HCT116 (cell line): ENCODE data around the gene CCDC15. TPM values are rescaled to one million over a fixed set of nuclear protein-coding genes. Genes with fewer than 3 reads are reported as not detected.

Experiments
- ATAC-seq: fragments of 200-7000 bp; cut with Tn5 transposase; 2 replicates; pipeline ENCODE4 v1.9.1; 2020; ENCODE audit warnings: mild to moderate bottlenecking, moderate library complexity
- BruUV-seq: library from RNA; stranded (reverse); fragments of 400-500 nt; replicated peaks from 2 replicates; lab custom pipeline; 2021; lab: Mats Ljungman, UMichigan
- CTCF ChIA-PET: fragments of 300-600 bp; sonication (Branson Sonifier 250); formaldehyde crosslinking; loops from one replicate; lab custom pipeline; 2021; ENCODE audit warnings: antibody characterized with exemption; lab: Charles Lee
- POLR2A ChIA-PET: fragments of 300-600, 350-600 bp; sonication (Branson Sonifier 250); formaldehyde crosslinking; loops from one replicate; lab custom pipeline; 2021; ENCODE audit warnings: antibody characterized with exemption; lab: Charles Lee
- RAD21 ChIA-PET, 2 experiments: fragments of 300-600 bp; sonication (Branson Sonifier 250); formaldehyde crosslinking; loops; one replicate each; lab custom pipeline; 2023; ENCODE audit warnings: low total read pairs in 2 of 2; ENCODE audit not compliant: uncharacterized antibody in 2 of 2, unreplicated experiment in 2 of 2, low non-redundant PET in 1 of 2; lab: Charles Lee
- DNase-seq: peaks from one replicate; pipeline ENCODE4 v3.0.0-alpha.2; 2010; ENCODE audit warnings: low read depth, low spot score
- H2AFZ ChIP-seq: fragments of 200-600 bp; shearing (Covaris generic), sonication (generic); 2 replicates; pipeline ENCODE4 v1.6.1; 2017; ENCODE audit warnings: low read depth, mixed run types, mixed read lengths, antibody characterized with exemption, low read length; ENCODE audit not compliant: poor library complexity, severe bottlenecking
- H3K27ac ChIP-seq: 2 replicates; pipeline ENCODE4 v1.5.1; 2012; ENCODE audit warnings: low read depth, low read length
- H3K27me3 ChIP-seq: fragments of 200-600 bp; sonication (generic); 2 replicates; pipeline ENCODE4 v1.6.1; 2016; ENCODE audit warnings: mixed run types, low read length, mixed read lengths; ENCODE audit not compliant: insufficient read depth
- H3K36me3 ChIP-seq, 2 experiments: fragments of 200-500 bp in 1 of 2; fragments of 200-600 bp in 1 of 2; sonication (Bioruptor generic) in 1 of 2; sonication (generic) in 1 of 2; 2 replicates each; pipeline versions ENCODE4 v1.5.1 to v1.6.1; 2014 to 2016; ENCODE audit warnings: low read length in 2 of 2, inconsistent platforms in 1 of 2, mixed read lengths in 1 of 2, mixed run types in 1 of 2; ENCODE audit not compliant: insufficient read depth in 2 of 2, control insufficient read depth in 1 of 2
- H3K4me1 ChIP-seq, 2 experiments: fragments of 200-600 bp in 1 of 2; sonication (generic) in 1 of 2; 2 replicates each; pipeline versions ENCODE4 v1.5.1 to v1.6.1; 2012 to 2017; ENCODE audit warnings: low read length in 2 of 2, inconsistent platforms in 1 of 2, mild to moderate bottlenecking in 1 of 2, mixed read lengths in 1 of 2, mixed run types in 1 of 2, moderate library complexity in 1 of 2; ENCODE audit not compliant: insufficient read depth in 2 of 2, control insufficient read depth in 1 of 2
- H3K4me2 ChIP-seq: fragments of 200-600 bp; sonication (generic); 2 replicates; pipeline ENCODE4 v1.6.1; 2017; ENCODE audit warnings: mixed run types, low read length, mixed read lengths
- H3K4me3 ChIP-seq, 2 experiments: fragments of 200-600 bp in 1 of 2; sonication (generic) in 1 of 2; replicated peaks in 1 of 2; 2 replicates each; pipeline ENCODE4 v1.5.1; 2011 to 2016; ENCODE audit warnings: low read length in 2 of 2, control low read depth in 1 of 2, low read depth in 1 of 2, mild to moderate bottlenecking in 1 of 2, mixed read lengths in 1 of 2, mixed run types in 1 of 2
- H3K79me2 ChIP-seq: fragments of 200-600 bp; sonication (generic); 2 replicates; pipeline ENCODE4 v1.6.1; 2017; ENCODE audit warnings: mild to moderate bottlenecking, mixed run types, low read length, moderate library complexity, mixed read lengths; ENCODE audit not compliant: insufficient read depth
- H3K9ac ChIP-seq: fragments of 200-600 bp; sonication (generic); 2 replicates; pipeline ENCODE4 v1.6.1; 2016; ENCODE audit warnings: low read length, mixed read lengths
- H3K9me2 ChIP-seq: fragments of 200-600 bp; sonication (generic), shearing (Covaris generic); 2 replicates; pipeline ENCODE4 v1.6.1; 2017; ENCODE audit warnings: mixed run types, mild to moderate bottlenecking, moderate library complexity; ENCODE audit not compliant: insufficient read depth
- H3K9me3 ChIP-seq, 2 experiments: fragments of 200-500 bp in 1 of 2; fragments of 200-600 bp in 1 of 2; sonication (Bioruptor generic) in 1 of 2; sonication (generic) in 1 of 2; 2 replicates each; pipeline ENCODE4 v1.6.1; 2014 to 2017; ENCODE audit warnings: low read length in 2 of 2, mixed read lengths in 2 of 2, inconsistent platforms in 1 of 2, low read depth in 1 of 2, mild to moderate bottlenecking in 1 of 2, mixed run types in 1 of 2, moderate library complexity in 1 of 2; ENCODE audit not compliant: control insufficient read depth in 1 of 2, insufficient read depth in 1 of 2
- H4K20me1 ChIP-seq: fragments of 200-600 bp; sonication (generic), shearing (Covaris generic); 2 replicates; pipeline ENCODE4 v1.6.1; 2017; ENCODE audit warnings: mixed run types, mild to moderate bottlenecking, moderate library complexity; ENCODE audit not compliant: insufficient read depth
- ELF1 ChIP-seq: IDR thresholded peaks from 2 replicates; pipeline ENCODE4 v1.6.1; 2012; ENCODE audit warnings: low read depth, borderline replicate concordance
- EZH2 ChIP-seq: fragments of 200-600 bp; sonication (generic); IDR thresholded peaks from 2 replicates; pipeline ENCODE4 v1.6.1; 2017; ENCODE audit warnings: antibody characterized with exemption, mixed run types
- EZH2phosphoT487 ChIP-seq: fragments of 200-600 bp; IDR thresholded peaks from 2 replicates; pipeline ENCODE4 v1.6.1; 2018; ENCODE audit warnings: antibody characterized with exemption, borderline replicate concordance
- FOSL1 ChIP-seq: IDR thresholded peaks from 2 replicates; pipeline ENCODE4 v1.6.1; 2012; ENCODE audit warnings: low read depth
- SIN3A ChIP-seq: IDR thresholded peaks from 2 replicates; pipeline ENCODE4 v1.6.1; 2012; ENCODE audit warnings: low read depth
- intact Hi-C: fragments of 100-400 bp; cut with micrococcal nuclease; formaldehyde crosslinking; loops from 2 replicates; pipeline ENCODE4 v1.10.0; 2022
- total RNA-seq: library from RNA; stranded (reverse); gene quantifications from one replicate; pipeline ENCODE4 v1.2.1, GENCODE V29; 2021; ENCODE audit not compliant: unreplicated experiment

CCDC15 gene
- total RNA-seq, 1 experiment from 2014 or later = 2.4 TPM

DNA sequence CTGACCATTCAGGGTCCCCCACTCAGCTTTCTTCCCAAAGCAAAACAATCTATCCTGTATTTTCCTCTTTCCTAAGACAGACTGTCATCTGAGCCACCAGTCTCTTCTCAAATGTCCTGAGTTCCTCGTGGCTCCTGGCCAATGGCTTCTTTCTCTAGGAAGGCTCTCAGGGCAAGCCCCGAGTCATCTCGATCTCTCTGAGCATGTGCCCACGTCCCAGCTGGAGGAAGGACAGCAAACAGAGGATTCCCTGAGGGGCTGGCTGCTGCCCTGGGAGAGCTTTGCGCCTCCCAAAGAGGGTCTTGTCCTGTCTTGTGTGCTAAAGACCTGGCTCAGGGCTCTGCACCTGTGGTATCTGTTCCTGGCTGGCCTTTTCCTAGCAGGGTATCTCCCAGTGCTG, 117.4 kb downstream of the CCDC15 start:
- no peaks in the 10 kb centered on the region for H3K9me3 ChIP-seq
- no peaks in the 10 kb centered on the region for H3K27me3 ChIP-seq
- peaks cover 20 to 45% of the 10 kb centered on the region in 2 experiments for H3K4me1 ChIP-seq
- ChIA-PET RAD21 (no interaction called here), CTCF (no interaction called here), POLR2A (interaction anchor here (1.8 kb wide), 1 partner anchor 40 kb away, joined by 4 read pairs; the partner anchor contains the start of gene TMEM218)
- no TSS peak for BruUV-seq
- H4K20me1 ChIP-seq = no peaks in the 10 kb centered on the region
- H3K4me3 ChIP-seq = peak overlapping the region in 1 of 2 experiments; percentile 37; a peak in 1 of 4 replicates
- H3K27ac ChIP-seq = peak overlapping the region; percentile 6; the same call in 1 of the 2 replicates
- ATAC-seq (no peak), DNase-seq (no peak)
- TF ChIP-seq ELF1 (no peak), SIN3A (no peak), FOSL1 (no peak), EZH2 (no peak), EZH2phosphoT487 (no peak)
- no peaks in the 10 kb centered on the region for H3K9me2 ChIP-seq
- H3K9ac ChIP-seq = peak overlapping the region; percentile 37
- no peaks in the 10 kb centered on the region for H3K36me3 ChIP-seq
- H3K79me2 ChIP-seq = no peaks in the 10 kb centered on the region
- intact Hi-C loops = no loop called here
- H3K4me2 ChIP-seq = peak overlapping the region; percentile 72
- no peak overlapping the region for H2AFZ ChIP-seq

DNA sequence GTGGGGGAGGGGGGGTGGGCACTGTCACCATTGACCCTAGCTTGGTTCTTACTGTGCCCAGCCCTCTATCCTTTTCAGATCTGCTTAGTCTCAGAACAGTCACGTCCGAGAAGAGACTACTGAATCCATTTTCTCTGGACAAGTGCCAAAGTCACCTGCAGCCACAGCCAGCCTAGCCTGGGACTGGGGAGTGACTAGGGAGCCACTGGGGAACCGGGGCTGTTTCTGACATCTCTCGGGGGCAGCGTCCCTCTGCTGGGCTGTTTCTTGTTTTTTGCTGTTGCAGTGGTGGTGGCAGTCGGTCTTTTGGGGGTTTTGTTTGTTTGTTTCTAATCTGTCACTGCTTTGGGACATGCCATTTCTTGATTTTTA, 117.8 kb downstream of the CCDC15 start:
- Histone ChIP-seq H4K20me1 (no peaks in the 10 kb centered on the region), H3K9ac (no peak overlapping the region), H2AFZ (no peak overlapping the region), H3K4me2 (no peak overlapping the region), H3K4me3 (no peak overlapping the region), H3K9me3 (no peaks in the 10 kb centered on the region), H3K36me3 (no peaks in the 10 kb centered on the region), H3K79me2 (no peaks in the 10 kb centered on the region), H3K27me3 (no peaks in the 10 kb centered on the region), H3K27ac (no peak overlapping the region), H3K4me1 (peaks cover 20 to 45% of the 10 kb centered on the region in 2 experiments), H3K9me2 (no peaks in the 10 kb centered on the region)
- no TSS peak for BruUV-seq
- no peak for TF ChIP-seq FOSL1
- ATAC-seq (no peak), DNase-seq (no peak)
- ChIA-PET POLR2A (interaction anchor here (1.8 kb wide), 1 partner anchor 40 kb away, joined by 4 read pairs; the partner anchor contains the start of gene TMEM218), RAD21 (no interaction called here), CTCF (no interaction called here)
- intact Hi-C loops = no loop called here
